ENCODE data around the gene AIMP1.
"Not testable (repeated sequence)": the region's sequence is repeated elsewhere in the genome, so short reads cannot be mapped to it uniquely, and the experiment has no call there.

The AIMP1 gene

DNA sequence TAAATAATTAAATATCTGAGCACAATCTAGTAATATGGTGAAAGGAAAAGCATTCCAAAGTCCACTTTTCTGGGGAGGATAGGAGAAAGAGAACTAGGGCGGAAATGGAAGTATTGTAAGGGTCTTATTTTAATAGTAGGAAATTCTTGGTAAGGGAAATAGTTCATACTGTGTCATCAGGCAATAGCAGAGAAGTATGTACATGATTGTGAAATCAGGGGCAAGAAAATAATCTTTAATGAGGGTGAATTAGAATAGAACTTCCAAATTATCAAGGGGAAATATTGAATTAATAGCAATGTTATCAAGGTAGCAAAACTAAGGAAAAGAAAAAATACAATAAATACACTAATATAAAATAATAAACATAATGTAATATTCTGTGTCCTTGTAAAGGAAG, 37.4 kb downstream of the AIMP1 start:
- no peak for DNase-seq

DNA sequence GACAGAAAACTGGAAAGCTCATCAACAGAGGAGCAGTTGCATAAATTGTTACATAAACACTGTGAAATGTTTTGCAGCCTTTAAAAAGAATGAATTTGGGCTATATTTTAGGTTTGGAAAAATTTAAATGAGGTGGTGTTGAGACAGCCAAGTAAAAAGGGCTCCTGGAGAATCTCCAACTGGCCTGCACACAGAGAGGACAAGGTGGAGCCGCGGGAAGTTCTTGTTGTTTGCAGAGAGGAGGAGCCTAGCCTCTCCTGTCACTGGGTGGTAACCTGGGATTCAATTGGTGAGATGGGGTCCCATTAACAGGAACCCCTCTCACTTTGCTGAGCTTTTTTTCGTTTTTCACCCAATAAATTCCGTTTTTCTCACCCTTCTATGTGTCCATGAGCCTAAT, 38.8 kb downstream of the AIMP1 start:
- no peak for DNase-seq

DNA sequence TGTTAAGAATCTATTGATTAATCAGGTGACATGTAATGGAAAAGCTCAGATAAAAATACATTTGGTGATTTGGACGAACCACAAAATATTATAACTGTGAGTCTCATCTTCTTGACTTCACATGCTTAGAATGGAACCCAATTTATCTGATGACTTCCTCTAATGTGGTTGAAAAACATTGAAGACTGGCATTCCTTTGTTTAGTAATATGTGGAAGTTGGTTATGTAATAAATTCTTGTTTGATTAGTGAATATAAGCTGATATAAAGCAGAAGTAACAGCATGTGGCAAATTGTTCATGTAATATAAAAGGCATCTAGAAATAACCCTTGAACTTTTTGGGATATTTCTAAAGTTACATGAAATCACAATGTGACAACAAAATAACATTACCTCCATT, 42.5 kb downstream of the AIMP1 start:
- no peak for DNase-seq

DNA sequence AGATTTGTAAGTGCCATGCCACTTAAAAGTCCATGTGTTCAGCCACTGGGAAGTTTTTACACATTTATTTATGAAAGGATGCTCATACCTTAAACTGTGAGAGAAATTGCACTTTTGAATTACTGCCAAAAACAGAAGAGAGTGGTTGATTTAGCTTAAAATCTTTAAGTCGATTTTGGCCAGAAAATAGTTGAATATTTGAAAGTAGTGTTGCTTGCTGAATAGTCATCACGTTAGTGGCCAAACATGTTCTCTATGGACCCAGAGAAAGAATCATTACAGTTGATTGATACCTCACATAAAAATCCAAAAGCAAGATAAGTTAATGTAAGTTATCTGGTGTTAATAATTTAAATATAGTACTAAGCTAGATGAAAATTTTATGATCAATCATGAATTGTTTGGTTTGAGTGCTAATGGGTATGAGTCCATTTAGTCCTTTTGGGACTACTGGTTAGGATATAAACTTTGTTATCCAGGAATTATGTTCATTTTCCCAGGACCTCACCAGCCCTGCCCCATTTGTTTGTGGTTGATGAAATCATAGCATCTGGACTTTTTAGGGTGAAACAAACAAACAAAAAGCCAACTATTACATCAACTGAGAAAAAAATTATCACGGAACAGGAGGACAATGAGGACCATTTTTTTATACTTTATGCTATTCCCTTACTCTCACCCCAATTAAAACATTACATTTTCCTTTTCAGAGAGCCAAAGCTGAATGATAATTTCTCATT, 45.9 kb downstream of the AIMP1 start:
- no peak for DNase-seq

DNA sequence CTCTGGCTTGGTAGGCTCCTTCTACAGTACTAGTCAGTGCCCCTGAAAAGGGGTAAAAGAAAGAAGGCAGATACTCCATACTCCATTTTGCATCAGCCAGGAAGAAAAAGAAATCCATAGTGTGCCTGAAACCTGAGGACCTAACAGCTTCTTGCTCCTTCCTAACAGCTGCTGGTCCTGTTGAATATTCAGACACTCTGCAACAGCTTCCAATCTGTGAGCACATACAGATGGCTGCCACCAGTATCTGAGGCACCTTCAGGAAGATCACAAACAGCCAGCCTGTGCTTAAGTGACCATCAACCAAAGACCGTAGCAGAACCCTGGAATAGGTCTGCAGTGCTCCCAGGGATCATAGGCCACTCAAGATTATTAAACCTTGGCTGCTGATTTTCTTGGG, 47.9 kb downstream of the AIMP1 start:
- DNase-seq: no peak

DNA sequence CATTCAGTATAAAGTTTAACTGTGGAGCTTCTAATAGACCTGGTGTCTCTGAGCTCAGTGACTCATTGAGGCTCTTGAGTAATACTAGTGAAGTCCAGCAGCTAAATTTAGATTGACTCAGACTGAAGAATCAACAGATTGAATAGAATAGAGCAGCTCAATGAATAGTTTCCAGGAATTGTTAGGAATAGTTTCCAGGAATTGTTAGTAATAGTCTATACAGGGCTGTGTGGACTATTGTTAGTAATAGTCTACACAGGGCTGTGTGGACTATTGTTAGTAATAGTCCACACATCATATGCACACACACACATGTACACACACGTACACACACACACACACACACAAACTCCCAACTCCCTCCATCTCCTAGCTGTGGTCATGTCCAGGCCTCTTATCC, 49.3 kb downstream of the AIMP1 start:
- DNase-seq: no peak

DNA sequence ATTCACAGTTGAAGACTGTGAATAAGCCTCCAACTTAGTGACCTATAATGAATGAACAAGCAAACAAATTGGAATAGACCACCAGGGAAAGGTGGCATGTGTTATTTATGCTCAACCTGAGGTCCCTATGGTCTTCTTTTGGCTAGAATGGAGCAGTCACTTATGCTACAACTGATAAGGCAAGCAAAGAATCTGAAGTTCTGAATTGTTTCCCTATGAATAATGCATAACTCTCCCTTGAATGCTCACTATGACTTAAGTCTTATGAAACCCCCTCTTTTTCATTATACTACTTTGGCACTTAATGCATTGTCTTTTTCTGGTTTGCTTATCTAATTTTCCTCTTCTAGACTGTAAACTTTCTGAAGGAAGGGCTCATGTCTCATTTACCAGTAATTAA, 49.7 kb downstream of the AIMP1 start:
- DNase-seq: no peak

DNA sequence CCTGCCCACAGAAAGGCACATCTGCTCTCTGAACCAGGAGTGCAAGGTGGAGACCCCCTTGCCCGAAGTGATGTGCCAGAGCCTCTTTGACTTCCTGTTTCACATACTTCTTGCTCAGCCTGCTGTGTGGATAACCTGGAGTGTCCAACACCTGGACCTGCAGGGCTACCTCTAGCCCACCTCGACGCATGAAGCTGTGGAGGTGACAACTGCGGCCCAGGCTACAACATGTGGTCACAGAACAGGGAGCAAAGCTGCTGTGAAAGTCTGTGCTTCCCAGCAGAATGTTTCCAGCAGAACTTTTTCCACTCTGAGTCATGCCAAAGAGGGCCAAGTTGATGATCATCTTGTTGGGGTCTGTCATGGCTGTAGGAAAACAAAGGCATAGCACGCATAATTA, 50.7 kb downstream of the AIMP1 start:
- DNase-seq: no peak

DNA sequence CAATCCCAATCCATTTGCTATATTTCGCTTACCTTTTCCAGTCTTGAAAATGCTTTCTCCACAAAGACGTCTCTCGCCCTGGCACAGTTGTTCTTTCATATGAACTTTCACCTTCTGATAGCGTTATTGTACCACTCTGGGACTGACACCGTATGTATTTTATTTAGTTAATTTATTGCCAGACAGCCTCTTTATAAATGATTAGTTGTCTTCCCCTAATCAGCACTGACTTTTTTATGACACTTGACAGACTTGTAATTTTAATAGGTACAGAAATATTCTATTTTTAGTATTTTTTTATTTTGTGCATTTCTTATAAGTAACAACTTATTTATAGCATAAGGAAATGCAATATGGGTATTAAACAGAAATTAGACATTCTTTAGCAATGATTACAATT, 52.3 kb downstream of the AIMP1 start, which contains the start of gene GIMD1:
Gene GIMD1, minus strand, starts transcription at position 101 of the 400 bp plus-strand sequence. CDS start 1,343 bp downstream, outside the sequence.
- no peak for DNase-seq

DNA sequence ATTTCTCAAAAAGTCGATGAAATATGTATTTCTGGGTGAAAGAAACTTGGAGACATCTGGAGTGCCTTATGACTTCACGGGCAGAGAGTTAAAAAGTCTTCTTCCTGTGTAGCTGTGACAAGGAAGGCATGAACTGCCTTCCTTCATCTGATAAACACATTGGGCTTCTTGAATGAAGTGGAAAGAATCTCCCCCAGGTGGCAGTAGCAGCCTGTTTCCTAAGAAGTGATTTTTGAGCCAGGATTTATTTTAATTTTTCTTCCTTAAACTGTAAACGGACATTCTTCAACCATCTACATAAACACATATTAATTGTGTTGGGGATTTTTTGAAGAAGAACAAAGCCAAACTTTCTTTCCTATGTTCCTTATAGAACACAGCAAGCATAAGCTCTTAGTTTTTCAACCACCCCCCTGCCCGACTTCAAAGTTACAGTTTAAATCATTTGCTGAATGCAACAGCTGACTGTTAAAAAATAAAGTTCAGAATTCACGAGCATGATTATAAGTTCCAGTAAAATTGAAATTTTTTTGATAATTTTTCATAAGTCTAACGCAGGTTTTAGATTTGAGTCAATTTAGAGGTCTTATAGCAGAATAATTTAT, 53.2 kb downstream of the AIMP1 start:
- peak; percentile 8 for DNase-seq

DNA sequence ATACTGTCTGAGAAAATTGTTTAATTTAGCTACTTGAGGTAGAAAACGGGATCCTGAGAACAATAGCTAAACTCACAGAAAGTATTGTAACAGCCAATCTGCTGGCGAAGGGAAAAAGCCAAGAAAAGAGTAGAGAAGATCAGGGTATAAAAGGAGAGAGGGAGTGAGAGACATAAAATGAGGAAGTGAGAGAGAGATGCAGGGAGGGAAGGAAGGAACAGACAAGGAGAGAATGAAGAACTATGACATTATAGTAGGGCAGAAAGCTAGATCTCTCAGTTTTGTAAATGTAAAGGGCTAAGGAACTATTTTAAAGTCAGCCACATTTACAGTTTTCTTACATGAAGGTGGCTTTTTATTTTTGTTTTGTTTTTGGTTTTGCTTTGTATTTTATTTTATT, 53.9 kb downstream of the AIMP1 start:
- DNase-seq: no peak

DNA sequence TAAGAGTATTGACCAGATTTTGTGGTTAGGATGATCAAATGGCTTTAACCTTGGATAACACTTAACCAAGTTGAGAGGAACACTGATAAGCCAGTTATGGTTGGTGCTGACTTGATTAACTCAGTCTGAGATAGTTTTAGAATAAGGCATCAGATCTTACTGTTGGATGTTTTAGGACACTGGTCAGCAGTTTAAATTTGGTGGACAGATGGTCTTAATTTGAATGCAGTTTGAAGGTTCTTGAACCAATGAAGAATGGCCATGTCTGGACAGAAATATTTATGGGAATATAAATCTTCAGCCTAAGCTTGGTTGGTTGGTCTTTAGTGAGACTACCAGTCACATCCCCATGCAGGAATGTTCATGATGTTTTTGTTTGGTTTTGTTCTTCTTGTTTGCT, 54.8 kb downstream of the AIMP1 start:
- no peak for DNase-seq

DNA sequence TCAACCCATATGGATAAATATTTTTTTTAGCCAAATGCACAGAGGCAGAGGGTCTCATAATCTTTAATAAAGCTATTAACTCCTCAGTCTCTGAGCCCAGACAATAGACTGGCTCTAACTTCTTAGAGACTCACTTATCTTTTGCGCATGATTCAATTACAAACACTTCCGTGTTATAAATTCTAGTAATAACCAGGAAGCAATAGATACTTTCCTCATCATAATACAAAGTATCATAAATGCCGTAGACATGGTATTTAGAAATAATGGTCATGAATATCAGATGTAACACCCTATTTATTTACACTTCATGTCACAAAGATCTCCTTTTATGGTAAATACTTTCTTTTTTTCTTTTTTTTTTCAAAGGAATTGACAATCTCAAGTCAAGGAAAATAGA, 56.7 kb downstream of the AIMP1 start:
- DNase-seq: no peak

DNA sequence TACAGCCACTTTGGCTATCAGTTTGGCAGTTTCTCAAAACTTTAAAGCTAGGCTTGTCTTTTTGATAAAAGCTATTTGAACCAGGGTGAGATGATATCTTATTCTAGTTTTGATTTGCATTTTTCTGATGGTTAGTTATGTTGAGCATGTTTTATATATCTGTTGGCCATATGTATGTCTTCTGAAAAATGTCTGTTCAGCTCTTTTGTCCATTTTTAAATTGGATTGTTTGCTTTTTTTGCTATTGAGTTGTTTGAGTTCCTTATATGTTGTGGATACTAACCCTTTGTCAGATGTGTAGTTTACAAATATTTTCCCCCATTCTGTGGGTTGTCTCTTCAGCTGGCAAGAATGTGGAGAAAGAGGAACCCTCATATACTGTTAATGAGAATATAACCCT, 63.8 kb downstream of the AIMP1 start:
- no peak for DNase-seq

DNA sequence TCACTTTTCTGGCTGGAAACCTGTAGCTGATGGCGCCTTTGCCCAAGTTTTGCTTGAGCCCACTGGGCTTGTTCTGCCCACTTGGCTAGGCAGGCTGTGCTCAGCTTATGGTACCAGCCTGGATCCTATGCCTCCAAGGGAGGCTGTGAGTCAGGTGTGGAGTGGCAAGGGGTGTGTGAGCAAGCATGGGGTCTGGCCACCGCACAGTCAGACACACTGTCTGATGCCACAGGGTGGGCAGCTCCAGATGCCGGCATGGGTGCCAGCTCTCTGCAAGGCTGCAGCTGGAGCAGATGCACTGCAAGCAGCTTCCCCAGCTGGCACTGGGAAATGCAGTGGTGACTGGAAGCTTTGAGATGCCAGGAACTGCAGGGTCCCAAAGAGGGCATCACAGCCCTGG, 68.5 kb downstream of the AIMP1 start:
- DNase-seq: no peak

DNA sequence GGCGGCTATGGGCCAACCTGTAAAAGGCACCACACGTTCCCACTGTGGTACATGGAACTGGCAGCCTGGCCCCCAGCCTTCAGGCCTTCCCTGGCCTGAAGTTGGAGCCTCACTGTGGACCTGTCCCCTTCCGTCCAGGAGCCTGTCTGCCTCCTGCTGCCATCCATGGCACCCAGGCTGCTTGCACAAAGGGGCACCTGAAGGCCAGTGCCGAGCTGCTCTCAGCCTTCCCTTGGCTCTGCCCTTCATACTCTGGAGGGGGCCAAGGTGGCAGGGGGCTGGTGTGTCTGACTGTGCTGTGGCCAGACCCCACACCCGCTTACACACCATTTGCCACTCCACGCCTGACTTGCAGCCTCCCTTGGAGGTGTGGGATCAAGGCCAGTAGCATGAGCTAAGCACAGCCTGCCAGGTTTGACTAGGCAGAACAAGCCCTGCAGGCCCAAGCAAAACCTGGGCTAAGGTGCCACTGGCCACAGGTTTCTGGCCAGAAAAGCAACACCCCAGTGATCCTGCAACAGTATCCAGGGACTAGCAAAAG, 69.6 kb downstream of the AIMP1 start:
- no peak for DNase-seq

DNA sequence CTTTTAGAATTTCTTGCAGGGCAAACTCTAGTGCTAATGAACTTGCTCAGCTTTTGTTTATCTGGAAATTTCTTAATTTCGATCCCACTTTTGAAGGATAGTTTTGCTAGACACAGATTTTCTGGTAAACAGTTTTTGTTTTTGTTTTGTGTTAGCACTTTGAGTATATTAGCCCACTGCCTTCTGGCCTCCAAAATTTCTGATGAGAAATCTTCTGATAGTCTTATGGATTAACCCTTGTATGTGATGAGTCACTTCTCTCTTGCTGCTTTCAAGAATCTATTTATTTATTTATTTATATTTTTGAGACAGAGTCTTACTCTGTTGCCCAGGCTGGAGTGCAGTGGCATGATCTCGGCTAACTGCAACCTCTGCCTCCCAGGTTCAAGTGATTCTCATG, 79.2 kb downstream of the AIMP1 start:
- no peak for DNase-seq

DNA sequence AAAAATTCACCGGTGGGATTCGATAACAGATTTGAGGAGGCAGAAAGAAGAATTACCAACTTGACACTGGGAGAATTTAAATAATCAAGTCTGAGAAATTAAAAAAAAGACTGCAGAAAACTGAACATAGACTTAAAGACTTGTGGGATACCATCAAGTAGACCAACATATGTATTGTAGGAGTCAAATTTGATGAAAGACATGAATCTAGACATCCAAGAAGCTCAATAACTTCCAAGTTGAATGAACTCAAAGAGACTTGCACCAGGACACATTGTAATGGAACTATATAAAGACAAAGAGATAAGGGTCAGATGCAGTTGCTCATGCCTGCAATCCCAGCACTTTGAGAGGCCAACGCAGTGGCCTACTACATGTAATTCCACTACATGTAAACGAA, 82.5 kb downstream of the AIMP1 start:
- DNase-seq: not testable (repeated sequence)

Data from CD4-positive, alpha-beta T cell treated with Interleukin-4 for 4 hours (primary cell).